HG03457 (cell line): ENCODE data around the gene CHST9.
"Not testable (repeated sequence)": the region's sequence is repeated elsewhere in the genome, so short reads cannot be mapped to it uniquely, and the experiment has no call there.

Experiments
- ATAC-seq: cut with Tn5 transposase; IDR thresholded peaks from one replicate; pipeline ENCODE4 v1.9.1; 2021; ENCODE audit warnings: moderate number of reproducible peaks; ENCODE audit not compliant: unreplicated experiment

CHST9 gene

DNA sequence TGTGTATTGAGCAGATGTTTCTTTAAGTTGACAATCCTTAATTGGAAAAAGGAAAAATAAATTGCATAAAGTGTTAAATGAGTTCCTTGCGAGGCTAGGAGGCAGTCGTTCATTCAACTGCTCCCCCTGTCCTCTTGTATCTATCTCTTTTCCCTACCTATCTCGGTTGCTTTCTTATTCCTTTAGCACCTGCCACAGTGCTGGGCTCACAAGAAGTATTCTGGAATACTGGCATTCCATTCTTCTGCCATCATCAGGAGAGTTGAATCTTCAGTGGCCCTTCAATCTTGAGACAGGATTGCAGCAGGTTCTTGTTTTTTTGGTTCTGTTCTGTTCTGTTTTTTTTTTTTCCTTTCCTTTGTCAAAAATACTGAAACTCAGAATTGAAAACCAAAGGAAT lies 176.5 kb downstream of the CHST9 start:
- no peak for ATAC-seq

- no peak for ATAC-seq
Measured at GRCh38 chr18:27007880-27008279, 177.2 kb downstream of the CHST9 start.

DNA sequence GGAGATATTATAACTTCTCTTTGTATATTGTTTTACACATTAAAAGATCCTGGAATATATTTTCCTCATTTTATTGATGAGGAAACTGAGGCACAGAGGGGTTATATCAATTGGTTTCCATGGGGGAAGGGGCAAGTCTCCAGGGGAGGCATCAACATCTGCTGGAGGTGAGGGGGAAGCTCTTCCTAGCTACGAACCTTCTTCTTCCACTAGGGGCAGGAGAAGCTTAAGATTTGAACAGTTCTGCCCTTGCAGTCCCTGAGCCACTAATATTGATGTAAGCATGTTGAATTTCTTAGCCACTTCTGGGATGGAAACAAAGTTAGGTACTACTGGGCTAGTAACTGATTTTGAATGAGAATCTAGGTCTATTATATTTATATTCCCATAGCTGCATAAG lies 179.5 kb downstream of the CHST9 start:
- ATAC-seq = no peak

DNA sequence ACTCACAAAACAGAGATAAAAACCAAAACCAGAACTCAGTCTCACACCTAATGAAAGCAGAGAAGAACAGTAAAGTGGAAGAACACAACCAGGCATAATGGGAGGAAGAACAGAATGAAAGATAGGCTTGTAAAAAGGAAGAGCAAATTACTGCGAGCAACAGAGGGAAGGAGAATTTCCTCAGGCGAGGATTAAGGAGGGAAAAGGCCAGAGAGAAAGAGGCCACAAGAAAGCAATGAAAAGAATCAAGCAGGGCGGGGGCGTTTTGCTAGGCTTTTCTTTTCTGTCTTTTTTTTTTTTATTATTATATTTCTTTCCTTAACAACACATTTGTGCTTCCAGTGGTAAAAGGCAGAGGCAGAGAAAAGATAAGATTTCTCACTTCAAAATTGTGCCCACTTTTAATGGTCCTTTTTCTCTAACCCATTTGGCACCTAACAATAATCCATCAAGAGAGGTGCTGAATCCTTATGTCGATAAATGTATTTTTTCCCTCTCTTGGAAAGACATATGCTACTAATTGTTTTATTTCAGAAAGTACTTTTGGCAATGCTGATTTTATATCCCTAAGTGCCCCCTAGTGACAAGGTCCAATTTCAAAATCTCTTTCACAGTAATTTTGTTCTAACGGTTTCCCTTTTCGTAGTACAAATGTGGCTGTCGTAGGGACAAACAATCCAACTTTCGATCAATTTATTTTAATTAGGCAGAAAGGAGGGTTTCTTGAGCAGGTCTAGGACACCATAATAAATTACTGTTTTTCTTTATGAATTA lies 180.9 kb downstream of the CHST9 start:
- ATAC-seq = no peak

- no peak for ATAC-seq
Measured at GRCh38 chr18:26999797-27000196, 185.3 kb downstream of the CHST9 start.

DNA sequence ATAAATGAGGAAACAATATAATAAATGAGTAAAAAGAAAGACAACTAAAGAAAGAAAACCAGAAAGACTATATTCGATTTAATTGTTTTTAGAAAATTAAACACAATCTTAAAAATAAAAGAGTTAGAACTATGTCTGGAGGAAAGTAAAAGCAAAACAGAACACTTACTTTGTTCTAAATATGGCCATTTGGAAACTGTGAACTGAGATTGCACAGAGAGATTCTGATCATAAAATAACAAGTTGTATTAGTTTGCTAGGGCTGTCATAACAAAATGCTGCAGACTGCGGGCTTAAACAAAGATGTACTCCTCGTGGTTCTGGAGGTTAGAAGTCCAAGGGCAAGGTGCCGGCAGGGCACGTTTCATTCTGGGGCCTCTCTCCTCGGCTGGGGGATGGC lies 191.5 kb downstream of the CHST9 start:
- no peak for ATAC-seq

DNA sequence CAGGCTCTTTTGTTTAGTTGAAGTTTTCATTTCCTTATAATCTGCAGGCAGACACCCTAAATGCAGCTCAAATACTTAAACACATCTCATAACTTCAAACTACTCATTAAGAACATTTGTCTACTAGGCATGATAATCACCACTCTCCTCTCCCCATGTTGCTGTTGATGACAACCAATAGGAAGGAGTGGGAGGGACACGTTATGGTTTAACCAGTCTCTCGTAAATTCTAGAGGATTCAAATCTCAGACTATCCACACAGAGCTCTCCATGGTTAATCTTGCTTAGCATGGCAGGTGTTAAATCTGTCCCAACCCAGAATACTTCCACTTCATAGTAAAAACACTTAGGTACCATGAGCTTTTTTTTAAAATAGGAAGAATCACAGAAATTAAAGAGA lies 192.2 kb downstream of the CHST9 start:
- no peak for ATAC-seq

DNA sequence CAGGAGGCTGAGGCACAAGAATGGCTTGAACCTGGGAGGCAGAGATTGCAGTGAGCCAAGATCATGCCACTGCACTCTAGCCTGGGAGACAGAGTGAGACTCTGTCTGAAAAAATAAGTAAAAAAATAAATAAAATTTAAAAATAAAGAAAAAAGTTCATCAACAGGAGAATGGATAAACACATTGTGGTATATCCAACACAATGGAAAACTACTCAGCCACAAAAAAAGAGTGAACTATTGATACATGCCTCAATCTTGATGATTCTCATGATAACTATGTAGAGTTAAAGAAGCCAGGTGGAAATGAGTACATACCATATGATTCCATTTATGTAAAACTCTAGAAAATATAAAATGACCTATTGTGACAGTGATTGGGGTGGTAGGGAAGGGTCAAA lies 195.3 kb downstream of the CHST9 start:
- ATAC-seq = no peak

DNA sequence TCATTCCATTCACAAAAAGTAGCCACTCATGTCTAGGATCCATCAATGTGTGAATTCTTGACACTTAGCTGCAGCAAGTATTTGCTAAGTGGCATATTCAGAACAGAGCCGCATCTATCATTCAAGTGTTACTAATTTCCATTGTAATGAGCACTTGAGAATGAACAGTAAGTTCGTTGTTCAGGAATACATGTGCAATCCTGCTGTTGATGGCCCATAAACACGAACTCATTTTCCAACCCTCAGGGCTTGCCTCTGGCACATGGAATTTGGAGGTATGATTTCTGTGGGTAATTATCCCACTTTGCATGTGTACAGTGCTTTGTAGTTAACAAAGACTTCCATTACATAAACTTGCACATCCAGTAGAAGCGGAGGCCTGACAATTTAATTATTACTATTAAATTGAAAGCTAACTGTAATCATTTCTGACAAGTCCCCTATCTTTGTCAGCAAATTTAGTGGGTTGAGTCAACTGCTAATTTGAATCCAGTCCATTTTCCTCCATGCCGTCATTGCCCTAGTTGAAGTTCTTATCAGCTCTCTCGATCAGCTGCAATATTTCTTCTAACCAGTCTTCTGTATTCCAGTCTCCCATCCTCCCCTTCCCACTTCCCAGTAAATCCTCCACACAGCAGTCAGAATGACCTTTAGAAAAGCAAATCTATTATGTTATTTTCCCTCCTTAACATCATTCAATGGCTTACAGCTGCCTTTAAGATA lies 203.6 kb downstream of the CHST9 start:
- no peak for ATAC-seq

DNA sequence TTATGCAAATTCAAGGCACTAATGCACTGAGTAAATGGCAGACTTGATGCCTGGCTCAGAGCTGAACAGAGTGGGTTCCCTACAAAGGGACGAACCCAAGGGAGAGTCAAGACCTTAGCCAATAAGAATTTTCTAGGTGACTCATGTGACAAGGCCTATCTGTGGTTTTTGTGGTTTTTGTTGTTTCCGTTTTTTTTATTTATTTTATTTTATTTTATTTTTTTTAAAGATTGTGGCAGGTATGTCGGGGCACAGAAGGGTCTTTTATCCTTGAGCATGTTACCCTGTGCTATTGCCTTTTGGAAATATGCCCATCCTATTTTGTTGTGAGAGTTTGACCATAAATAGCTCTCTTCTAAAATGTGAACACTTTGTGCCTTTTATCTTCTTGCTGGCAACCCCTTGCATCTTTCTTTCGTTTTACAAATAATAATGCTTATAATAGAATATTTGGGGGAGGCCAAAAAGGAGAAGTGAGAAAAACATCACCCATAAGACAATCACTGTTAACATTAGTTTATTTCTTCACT lies 206.2 kb downstream of the CHST9 start:
- peak; percentile 96 for ATAC-seq

- no peak for ATAC-seq
Measured at GRCh38 chr18:26977781-26978180, 207.3 kb downstream of the CHST9 start.

GRCh38 chr18:26976206-26976605 lies 208.9 kb downstream of the CHST9 start:
- ATAC-seq = no peak

GRCh38 chr18:26972549-26972948 lies 212.6 kb downstream of the CHST9 start:
- not testable (repeated sequence) for ATAC-seq

GRCh38 chr18:26971409-26971808 lies 213.7 kb downstream of the CHST9 start:
- no peak for ATAC-seq

GRCh38 chr18:26970637-26971036 lies 214.5 kb downstream of the CHST9 start:
- no peak for ATAC-seq

- no peak for ATAC-seq
Measured at GRCh38 chr18:26965206-26965605, 219.9 kb downstream of the CHST9 start.

DNA sequence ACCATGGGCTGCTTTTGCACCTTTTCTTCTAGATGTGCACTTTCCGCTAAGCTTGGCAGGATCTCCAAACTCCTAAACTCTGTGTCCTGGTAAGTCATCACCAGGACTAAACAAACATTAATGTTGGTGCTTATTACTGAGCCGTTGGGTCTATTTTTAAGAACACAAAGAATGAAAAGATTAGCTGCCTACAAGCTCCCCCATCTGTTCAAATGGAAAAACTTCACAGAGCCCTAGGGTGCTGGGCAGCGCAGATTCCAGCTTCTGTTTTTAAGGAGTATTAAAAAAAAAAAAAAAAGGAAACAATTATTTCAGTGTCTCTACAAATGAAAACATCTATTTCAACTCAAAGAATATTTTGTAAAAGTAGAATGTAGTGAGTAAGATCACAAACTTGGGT lies 221.8 kb downstream of the CHST9 start:
- no peak for ATAC-seq

- no peak for ATAC-seq
Measured at GRCh38 chr18:26961839-26962238, 223.3 kb downstream of the CHST9 start.

GRCh38 chr18:26960911-26961310 lies 224.2 kb downstream of the CHST9 start:
- no peak for ATAC-seq

DNA sequence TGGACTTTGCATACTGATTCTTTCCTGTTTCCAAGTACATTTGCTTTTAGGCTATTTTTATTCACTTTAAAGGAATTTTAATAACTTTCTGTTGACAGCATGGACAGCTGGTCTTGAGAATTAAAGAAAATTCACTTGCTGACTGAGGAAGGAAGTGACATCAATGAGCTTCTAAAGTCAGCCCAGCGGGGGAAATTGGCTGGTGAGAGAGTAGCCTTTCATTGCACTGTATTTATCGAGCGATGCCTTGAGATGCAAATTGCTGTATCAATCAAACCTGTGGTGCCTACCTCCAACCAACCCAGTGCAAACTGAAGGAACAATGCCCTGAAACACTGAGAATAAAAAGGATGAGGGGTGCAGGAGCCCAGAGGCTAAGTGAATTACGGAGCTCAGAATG lies 228.2 kb downstream of the CHST9 start:
- no peak for ATAC-seq

DNA sequence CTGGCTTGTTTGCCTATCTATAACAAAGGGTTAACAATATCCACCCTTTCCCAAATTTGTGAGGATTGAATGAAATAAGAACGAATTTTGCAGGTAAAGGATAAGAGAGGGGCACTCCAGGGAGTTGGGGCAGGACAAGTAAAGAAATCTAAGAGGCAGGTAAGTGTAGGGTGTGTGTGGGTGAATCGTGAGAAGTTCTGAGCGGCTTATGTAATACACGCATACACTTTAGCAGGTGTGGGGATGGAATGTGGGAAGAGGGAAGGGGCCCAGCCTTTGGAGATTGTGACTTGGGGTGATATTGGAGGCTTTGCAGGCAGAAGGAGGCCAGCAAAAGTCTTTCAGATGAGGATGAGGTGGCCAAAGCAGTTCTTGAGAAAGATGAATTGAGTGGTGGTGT lies 236.4 kb downstream of the CHST9 start:
- no peak for ATAC-seq

DNA sequence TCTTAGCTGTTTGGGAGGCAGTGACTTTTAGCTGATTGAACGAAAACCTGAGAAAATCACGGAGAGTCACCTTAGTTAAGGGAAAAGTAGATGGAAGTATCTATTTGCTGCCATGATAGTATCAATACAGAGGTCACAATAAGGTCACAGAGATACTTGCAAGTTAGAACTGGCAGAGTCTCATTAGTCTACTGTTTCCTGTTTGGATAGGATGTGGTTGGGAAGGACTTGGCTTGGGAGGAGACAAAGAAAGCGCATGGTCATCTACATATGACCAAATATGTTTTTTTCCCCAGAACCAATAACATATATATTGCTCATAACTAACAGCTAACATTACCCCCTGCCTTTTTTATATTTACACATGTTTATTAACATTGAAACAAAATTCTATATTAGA lies 241.2 kb downstream of the CHST9 start:
- ATAC-seq = no peak
